NCI-H1105 (cell line): ENCODE measurements around the gene ADAM33.

Experiments used
- DNase-seq: peaks from one replicate; lab custom pipeline; 2025; lab: John Stamatoyannopoulos, UW

Gene ADAM33

DNA sequence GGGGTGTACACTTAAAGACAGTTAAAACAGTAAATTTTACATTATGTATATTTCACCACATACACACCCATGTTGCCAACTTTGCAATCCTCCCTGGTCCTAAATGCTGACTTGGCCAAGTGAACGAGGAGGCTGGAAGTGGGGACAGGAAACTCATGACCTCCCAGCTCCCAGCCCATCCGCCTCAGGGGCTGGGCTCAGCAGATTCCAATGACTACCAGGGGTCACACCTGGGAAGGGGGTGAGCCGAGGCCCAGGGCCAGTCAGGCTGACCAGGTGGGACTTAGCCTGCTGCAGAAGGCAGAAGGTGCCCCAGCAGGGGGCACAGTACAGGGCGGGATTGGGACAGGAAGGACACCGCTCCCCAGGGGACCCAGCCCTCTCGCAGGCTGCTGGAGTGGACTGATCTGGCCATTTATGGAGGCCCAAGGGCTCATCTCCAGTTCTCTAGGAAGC is 28.2 kb upstream of the ADAM33 start:
- DNase-seq = no peak

DNA sequence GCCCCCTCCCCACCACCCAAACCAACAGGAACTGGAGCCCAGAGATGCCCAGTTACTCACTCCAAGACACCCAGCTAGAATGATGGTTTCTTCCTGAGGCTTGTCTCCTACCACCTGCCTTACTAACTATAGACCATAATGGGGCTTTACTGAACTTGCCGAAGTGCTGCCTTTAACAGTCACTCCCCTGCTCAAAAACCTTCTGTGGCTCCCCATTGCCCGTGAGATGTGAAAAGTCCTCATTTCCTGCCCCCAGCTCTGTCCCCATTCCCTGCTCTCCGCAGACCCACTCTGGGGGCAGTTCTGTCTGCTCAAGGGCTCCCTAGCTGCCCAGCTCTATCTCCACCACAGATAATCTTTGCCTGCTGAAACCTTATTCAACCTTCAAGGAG is 25.7 kb upstream of the ADAM33 start:
- DNase-seq = no peak

DNA sequence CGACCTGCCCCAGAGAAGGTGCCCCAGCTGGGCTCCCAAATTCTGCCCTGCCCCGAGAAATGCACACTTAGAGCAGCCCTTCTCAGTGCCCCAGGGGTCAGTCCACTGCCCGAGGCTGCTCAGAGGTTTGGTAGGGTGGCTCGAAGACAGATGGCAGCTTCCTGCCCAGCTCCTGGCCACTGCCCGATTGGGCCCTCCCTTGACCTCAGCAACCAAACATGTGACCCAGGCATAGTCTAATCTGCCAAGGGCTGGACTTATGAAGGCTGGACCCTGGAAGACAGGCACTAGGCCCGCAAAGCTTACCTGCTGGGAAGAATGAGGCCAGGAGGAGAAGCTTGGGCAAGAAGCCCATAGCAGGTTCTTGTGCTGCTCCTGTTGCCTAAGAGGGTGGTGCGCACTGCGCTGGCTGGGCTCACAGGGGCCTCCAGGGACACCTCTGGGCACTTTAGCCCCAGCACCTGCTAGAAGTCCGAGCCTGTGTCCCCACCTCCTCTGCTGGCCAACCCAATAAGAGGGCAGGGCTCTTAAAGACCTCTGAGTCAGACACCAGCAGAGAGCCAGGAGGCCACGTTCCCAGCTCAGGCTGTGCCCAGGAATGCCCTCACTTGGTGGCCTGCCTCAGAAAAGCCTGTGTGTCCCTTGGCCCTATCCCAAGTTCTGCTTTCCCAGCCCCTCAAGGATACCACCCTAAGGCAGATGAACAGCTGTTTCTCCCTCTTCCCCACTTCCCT is 25.1 kb upstream of the ADAM33 start:
- DNase-seq = no peak

DNA sequence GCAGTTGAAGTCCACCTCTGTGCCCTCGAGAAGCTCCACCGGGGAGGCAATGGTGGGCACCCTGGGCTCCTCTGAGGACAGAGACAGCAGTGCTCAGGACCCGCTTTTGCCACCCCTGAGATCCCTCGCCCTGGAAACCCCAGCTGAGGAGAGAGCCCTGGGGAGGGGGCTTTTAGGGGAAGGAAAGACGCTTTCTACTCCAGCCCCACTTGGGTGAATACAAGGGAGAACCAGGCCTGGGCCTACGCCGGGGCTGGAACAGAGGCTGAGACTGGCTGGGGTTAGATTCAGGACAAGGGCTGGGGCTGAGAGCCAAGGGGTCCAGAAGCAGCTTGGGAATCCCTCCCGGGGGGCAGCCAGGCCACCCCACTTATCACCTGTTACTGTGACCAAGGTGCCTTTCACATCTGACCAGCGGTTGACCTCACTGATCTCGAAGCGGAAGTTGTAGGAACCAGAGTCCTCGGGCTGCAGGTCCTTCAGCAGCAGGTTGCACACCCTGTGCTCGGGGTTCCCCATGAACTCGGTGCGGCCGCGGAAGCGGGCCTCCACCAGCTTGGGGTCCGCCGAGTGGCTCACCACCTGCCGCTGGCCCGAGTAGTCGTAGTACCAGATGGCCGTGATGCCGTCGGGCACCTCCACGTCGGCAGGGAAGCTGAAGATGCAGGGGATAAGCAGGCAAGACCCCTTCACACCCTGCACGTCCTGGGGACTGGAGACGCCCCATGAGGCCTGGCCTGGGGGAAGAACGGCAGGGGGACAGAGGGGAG is 24.3 kb upstream of the ADAM33 start:
- DNase-seq = no peak

DNA sequence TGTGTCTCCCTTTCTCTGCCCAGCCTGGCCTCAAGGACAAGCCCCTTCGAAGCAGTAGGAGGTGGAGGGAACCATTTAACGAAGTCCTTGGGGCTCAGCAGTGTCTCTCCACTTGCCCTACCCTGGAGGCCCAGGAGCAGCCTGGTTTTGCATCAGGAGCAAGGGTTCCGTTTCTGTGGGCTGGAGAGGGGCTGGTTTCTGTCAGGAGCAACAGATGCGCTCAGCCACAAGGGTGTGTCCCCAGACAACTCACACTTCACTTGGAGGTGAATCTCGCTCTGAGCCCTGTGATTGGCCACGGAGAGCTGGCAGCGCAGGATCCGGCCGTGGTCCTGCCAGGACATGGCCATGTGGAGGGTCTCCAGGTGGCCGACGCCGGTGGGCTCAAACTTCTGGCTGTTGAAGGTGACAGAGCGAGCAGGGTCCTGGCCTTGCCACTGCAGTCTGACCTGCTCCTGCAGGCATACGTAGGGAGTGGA is 23.7 kb upstream of the ADAM33 start:
- DNase-seq = no peak

DNA sequence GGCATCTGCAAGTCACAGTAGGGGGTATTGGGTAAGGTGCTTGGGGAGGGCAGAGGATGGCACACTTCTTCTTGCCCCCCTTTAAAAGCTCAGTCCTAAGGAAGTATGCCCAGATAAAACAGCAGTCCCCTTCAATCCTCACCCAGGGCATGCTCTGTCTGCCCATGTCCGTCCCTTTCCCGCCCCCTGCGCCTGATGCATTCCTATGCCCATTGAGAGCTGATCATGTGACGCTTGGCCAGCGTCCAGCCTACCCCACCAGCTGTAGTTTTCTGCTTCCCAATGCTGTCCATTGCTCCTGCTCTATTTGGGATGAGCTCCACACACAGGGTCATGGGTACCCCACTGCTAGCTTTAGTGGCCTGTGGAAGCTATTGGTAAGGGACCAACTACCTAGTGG is 22.3 kb upstream of the ADAM33 start:
- no peak for DNase-seq

DNA sequence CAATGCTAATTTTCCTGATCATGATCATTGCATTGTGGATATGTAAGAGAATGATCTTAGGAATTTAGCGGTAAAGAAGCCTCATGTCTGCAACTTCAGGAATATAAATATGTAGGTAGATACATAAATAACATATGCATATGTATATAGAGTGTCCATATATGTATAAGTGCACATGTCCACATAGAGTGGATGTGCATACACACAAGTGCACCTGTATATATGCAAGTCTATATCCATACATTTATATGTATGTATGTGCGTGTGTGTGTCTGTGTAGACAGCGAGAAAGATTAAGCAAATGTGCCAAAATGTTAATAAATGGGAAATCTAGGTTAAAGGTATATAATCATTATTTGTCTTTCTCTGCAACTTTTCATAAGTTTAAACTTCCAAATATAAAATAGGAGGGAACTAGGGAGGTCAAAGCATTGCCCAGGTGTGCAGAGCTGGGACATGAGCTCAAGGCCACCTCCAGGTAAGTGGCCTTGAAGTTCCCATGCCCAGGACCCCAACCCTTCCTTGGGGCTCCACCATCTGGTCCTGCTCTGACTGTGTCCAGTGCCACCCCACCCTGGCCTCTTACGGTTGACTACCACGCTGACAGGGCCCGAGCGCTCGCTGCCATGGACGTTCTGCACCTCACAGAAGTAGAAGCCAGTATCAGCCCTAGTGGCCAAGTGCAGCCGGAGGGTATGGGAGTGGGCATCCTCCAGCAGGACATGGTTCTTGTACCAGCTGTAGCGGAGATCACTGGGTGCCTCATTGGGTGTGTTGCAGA is 21.0 kb upstream of the ADAM33 start:
- DNase-seq = no peak

DNA sequence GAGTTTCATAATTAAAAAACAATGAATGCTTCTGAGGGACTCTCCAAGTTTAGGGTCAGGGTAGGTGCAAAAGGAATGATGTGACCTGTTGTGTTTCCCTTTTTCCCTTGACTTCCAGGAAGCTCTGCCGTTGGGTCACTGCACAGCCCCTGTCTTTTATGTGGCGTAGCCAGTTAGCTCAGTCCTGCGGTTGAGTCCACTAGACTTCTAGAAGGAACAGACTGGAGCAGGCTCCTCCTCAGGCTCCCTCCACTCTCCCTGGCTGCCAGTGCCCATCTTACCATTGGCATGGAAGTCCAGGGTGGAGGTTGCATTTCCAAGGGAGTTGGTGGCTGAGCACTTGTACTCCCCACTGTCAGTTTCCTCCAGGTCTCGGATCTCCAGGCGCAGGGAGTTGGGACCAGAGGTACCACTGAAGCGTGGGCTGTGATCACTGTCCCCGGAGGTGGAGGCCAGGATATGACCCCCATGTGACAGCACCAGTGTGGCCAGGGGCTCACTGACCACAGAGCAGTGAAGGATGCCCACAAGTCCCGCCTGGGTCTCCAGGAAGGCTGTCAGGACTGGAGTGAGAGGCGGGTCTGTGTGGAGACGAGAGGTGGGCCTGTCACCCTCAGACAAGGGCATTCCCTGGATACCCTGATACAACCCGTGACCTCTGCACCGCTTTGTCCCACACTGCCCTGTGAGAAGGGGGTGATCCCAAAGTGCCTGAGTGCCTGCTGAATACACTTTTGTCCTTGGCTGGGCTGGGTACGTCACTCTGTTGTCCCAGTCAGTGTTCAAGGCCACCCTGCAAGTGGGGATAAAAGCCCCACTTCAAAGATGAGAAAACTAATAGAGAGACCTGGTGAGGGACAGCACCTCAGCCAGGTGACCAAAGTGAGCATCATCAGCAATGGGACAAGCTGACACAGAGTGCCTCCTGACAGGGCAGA is 19.5 kb upstream of the ADAM33 start:
- no peak for DNase-seq

DNA sequence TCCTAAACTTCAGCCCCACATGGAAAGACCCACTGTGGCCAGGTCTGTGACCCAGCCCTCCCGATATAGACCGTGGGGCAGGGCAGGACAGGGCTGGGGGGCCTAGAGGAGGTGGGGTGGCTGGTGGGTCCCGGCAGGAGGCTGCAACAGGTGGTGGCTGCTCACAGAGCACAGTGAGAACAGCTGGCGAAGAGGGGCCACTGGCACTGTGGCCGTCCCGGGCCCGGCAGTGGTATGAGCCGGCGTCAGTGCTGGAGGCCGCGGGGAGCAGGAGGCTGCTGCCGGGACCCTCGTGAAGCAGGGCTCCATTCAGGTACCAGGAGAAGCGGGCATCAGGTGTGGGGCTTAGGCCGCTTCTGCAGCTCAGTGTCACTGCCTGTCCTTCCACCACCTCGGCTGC is 17.2 kb upstream of the ADAM33 start:
- no peak for DNase-seq

DNA sequence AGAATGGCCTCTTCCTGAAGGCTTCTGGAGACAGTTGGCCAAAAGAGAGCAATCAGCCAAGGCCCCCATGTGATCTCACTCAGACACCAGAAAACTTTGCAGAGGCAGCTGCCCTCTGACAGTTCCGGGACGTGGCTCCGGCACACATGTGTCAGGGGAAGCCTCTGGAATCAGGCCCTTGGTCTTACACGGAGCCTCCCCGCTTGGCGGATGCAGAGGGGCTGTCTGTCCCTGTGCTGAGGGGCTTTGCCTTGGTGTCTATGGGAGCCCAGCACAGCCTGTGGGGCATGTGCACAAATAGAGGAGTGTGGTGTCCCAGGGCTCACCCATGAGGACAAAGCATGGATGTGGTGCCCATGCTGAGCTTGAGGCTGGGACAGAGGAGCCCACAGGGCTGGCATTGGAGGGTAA is 16.8 kb upstream of the ADAM33 start:
- no peak for DNase-seq

DNA sequence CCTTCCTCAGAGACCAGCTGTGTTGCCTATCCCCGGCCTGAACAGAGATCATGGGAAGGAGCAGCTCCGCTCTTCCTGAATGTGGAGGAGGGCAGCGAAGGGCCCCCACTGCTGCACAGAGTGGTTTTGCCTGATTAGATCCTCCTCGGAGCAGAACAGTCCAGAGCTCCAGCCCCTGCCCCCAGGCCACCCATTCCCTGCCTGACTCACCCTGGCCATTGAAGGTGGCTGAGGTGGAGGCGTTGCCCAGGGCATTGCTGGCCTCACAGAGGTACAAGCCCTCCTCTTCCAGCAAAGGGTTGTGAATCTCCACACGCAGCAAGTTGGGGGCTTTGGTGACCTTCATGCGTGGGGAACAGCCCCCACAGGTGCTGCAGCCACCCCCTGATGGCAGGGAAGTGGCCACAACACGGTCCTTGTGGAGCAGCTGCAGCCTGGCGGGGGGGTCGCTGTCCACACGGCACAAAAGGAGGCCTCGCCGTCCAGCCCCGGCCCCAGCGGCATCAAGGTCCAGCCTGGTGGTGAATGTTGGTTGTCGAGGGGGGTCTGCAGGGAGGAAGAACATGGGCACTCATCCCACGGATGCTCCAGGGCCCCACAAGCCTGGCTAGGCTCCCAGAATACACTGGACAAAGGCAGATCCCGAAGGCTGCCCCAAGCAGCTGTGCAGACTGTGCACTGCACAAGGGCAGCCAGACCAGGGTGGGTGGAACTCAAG is 15.9 kb upstream of the ADAM33 start:
- no peak for DNase-seq

DNA sequence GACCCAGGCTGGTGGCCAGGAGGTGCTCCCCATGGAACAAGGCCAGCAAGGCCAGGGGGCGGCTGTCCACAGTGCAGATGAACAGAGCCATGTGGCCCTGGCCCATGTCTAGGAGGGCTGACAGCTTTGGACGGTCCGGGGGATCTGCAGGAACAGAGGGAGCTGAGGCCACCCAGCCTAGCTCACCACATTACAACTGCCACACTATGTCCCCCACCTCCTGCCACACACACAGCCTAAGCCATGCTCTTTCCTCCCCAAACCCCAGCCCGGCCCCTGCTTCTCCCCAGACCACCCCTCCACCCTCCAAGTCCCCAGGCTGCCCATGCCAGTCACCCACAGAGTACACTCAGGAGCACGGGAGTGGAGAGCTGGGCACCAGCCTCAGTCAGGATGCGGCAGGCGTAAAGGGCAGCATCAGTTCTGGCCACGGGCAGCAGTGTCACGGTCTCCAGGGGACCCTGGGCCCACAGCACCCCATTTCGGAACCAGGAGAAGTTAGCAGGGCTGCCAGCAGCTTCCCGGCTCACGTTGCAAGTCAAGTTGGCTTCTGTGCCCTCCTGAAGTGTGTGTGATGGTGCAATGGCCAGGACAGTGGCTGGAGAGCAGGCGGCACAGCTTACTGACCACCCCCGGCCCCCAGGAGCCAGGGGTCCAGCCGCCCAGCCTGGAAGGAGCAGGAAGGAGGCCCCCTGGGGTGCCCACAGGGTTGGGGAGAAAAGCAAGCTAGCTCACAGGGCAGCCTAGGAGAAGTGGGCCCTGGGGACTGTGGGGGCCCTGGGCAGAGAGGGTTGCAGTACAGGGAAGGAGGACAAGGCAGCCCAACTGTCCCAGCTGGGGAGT is 15.2 kb upstream of the ADAM33 start:
- no peak for DNase-seq

DNA sequence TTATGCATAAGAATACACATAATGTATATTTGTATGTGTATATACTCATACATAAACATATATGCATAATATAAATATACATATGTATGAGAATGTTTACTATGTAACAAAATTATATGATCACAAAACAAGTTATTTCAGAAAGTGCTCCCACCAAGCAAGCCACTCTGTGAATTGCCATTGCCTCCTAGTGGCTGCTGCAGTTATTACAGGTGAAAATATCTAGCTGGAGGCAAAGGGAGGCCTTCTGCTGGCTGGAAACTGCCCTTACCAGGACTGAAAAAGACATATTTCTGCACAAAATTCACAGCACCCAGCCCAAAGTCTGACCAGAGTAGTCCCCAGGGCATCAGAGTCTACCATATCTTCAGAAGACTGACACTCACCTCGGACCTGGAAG is 14.4 kb upstream of the ADAM33 start:
- DNase-seq = no peak

DNA sequence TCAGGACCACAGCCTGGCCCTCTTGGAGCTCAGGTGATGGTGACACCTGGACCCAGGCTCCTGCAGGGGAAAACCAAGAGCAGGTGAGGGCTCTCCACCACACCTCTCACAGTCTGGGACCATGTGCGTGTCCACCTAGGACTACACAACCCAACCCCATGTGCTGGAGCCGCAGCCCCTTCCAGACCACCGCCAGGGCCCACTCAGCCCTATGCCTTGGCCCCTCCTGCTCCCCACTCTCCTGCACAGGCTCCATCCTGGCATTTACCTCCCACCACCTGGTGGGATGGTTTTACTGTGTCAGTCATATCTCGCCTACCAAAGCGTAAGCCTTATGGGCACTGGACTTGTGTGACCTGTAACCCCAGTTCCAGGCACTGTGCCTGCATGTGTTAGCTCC is 13.1 kb upstream of the ADAM33 start:
- DNase-seq = no peak

DNA sequence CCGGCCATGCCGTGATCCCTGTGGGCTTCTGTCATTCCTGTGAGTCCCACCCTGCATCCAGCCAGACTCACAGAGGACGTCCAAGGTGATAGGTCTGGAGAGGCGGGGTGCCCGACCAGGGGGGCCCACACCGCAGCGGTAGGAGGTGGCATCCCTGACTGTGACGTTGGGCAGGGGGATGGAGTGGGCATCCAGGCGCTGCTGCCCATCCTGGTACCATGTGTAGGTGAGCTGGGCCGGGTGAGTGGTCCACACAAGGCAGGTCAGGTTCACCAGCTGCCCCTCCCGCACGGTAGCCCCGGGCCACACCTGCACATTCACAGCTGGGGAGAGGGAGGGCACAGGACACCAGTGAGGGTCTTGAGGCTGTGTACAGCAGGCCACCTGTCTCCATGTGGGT is 11.6 kb upstream of the ADAM33 start:
- DNase-seq = no peak

DNA sequence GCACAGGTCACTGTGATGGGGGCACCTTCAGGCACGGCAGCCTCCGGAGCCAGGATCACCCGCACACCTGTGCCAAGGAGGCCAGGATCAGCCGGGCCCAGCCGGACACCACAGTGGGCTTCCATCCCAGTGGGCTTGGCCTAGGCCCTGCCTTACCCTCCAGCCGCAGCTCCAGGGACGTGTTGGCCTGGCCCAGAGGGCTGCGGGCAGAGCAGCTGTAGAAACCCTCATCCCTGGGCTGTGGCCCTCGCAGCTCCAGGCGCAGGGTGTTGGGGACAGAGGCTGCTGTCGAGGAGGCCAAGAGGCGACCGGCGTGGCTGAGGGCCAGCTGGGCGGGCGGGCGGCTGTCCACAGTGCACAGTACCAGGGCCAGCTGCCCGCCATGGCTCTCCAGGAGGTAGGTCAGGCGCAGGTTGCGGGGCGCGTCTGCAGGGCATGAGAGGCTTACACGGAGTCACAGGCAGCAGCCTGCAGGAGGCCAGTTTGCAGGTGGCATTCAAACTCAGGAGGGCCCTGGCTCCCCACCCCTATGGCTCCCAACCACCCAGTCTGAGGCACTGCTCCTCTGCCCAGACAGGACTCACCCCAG is 11.0 kb upstream of the ADAM33 start:
- no peak for DNase-seq

DNA sequence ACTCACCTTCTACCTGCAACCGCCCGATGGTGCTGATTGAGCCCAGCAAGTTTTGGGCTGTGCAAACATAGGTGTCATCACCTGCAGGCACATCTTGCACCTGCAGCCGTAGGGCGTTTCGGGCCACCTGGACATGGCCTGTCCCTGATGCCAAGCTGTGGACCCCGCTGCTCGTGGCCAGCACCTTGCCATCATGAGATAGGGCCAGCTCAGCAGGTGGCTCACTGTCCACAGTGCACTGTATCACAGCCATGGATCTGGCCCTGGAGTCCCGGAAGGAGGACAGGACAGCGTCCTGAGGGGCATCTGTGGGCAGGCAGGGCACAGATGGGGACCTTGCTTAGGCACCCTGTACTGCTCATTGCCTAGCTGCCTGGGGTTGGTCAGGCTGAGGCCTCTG is 10.1 kb upstream of the ADAM33 start:
- no peak for DNase-seq

DNA sequence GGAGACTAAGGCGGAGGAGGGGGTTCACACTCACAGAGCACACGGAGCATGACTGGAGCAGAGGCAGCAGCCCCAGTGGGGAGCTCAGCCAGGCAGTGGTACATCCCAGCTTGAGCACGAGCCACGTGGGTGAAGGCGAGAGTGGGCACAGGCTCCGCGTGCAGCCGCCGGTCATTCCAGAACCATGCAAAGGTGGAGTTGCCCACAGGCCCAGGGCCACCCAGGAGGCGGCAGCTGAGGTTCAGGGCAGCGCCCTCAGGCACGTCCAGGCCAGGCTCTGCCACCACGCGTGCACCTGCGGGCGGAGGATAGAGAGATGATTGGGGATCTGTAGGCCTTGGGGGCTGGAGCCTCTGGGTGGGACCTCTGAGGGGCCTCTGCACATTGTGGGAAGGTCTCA is 9.5 kb upstream of the ADAM33 start:
- DNase-seq = no peak

DNA sequence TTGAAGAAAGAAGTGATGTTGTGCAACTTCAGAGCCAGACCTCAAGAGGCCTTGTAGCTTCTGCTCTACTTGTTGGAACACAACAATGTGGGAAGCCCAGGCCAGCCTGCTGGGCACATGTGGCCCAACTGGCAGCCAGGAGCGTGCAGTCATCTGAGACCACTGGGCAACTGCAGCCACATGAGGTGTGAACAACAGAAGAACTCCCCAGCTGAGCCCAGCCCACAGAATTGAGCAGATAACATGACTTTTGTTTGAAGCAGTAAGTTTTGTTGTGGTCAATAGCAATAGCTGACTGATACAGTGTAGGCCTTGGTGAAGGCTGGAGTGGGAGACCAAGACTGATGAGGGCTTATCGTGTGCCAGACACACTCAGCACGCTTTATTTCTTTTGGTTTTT is 8.6 kb upstream of the ADAM33 start:
- DNase-seq = no peak

DNA sequence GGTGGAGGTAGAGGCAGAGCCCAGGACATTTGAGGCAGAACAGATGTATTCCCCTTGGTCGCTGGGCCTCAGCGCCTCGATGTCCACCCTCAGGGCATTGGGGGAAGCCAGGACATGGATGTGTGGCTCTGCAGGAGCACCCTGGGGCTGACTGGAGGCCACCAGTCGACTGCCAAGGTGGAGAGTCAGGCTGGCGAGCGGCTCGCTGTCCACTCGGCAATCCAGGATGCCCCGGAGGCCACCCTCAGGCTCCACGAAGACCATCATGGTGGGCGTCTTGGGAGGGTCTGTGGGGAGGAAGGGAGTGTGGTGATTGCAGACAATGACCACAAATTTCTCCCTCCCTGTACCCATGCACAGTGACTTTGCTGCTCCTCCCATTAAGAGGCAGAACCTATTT is 8.2 kb upstream of the ADAM33 start:
- DNase-seq = no peak
